ENCODE data around the gene FMN2. TPM values are rescaled to one million over a fixed set of nuclear protein-coding genes. Genes with fewer than 3 reads are reported as not detected.

FMN2 gene
- total RNA-seq, 2 experiments from 2014 or later: not detected

- ChIA-PET CTCF (interaction anchor here (1.3 to 2.8 kb wide), 2 partner anchors 21 to 30 kb away, joined by 3 to 8 read pairs; no protein-coding TSS in a partner anchor), POLR2A (no interaction called here)
- H3K9me3 Mint-ChIP-seq: peaks cover 1% of the 10 kb centered on the region
Observed at GRCh38 chr1:240128366-240128765, 36.7 kb downstream of the FMN2 start.

DNA sequence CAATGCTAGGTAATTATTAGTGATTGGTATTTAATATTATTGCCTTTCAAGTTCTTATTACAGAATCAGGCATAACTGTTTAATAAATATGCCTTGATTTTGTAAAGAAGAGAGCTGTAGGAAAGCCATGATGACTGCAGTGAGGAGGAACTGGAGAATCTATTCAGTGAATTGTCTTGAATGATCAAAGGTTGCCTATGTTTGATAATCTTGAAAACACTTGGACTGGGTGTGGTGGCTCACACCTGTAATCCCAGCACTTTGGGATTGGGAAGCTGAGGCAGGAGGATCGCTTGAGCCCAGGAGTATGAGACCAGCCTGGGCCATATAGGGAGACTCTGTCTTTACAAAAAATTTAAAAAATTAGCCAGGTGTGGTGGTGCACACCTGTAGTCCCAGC lies 42.4 kb downstream of the FMN2 start:
- ChIA-PET POLR2A (no interaction called here), CTCF (no interaction called here)
- Mint-ChIP-seq H3K27ac (no peak overlapping the region), H3K9me3 (no peaks in the 10 kb centered on the region), H3K4me1 (ENCODE audit: low read depth) (no peaks in the 10 kb centered on the region), H3K36me3 (ENCODE audit: low read depth) (no peaks in the 10 kb centered on the region), H3K4me3 (no peak overlapping the region), H3K27me3 (peaks cover 2% of the 10 kb centered on the region)
- ATAC-seq (no peak), DNase-seq (no peak)
- TF ChIP-seq, protein P1, sequence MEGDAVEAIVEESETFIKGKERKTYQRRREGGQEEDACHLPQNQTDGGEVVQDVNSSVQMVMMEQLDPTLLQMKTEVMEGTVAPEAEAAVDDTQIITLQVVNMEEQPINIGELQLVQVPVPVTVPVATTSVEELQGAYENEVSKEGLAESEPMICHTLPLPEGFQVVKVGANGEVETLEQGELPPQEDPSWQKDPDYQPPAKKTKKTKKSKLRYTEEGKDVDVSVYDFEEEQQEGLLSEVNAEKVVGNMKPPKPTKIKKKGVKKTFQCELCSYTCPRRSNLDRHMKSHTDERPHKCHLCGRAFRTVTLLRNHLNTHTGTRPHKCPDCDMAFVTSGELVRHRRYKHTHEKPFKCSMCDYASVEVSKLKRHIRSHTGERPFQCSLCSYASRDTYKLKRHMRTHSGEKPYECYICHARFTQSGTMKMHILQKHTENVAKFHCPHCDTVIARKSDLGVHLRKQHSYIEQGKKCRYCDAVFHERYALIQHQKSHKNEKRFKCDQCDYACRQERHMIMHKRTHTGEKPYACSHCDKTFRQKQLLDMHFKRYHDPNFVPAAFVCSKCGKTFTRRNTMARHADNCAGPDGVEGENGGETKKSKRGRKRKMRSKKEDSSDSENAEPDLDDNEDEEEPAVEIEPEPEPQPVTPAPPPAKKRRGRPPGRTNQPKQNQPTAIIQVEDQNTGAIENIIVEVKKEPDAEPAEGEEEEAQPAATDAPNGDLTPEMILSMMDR (IDR thresholded peaks at IDR 0.05): no peak
- intact Hi-C loops (cut with micrococcal nuclease): no loop called here

More at GRCh38 chr1:240128366-240128765, 36.7 kb downstream of the FMN2 start:
- ATAC-seq: no peak
- H3K4me3 Mint-ChIP-seq: no peak overlapping the region
- TF ChIP-seq, protein P1 (IDR thresholded peaks at IDR 0.05): no peak
- no peaks in the 10 kb centered on the region for H3K4me1 Mint-ChIP-seq (ENCODE audit: low read depth)
- DNase-seq: no peak
- no peaks in the 10 kb centered on the region for H3K27me3 Mint-ChIP-seq
- no peak overlapping the region for H3K27ac Mint-ChIP-seq
- H3K36me3 Mint-ChIP-seq (ENCODE audit: low read depth): no peaks in the 10 kb centered on the region
- intact Hi-C loops (cut with micrococcal nuclease): no loop called here

GRCh38 chr1:240134596-240134995 lies 42.9 kb downstream of the FMN2 start:
- peaks cover 2% of the 10 kb centered on the region for H3K27me3 Mint-ChIP-seq
- no peaks in the 10 kb centered on the region for H3K4me1 Mint-ChIP-seq (ENCODE audit: low read depth)
- TF ChIP-seq, protein P1 (IDR thresholded peaks at IDR 0.05): no peak
- H3K9me3 Mint-ChIP-seq: no peaks in the 10 kb centered on the region
- ATAC-seq (no peak), DNase-seq (no peak)
- H3K4me3 Mint-ChIP-seq: no peak overlapping the region
- ChIA-PET POLR2A (no interaction called here), CTCF (no interaction called here)
- intact Hi-C loops (cut with micrococcal nuclease): no loop called here
- no peak overlapping the region for H3K27ac Mint-ChIP-seq
- H3K36me3 Mint-ChIP-seq (ENCODE audit: low read depth): no peaks in the 10 kb centered on the region

- Mint-ChIP-seq H3K9me3 (no peaks in the 10 kb centered on the region), H3K36me3 (ENCODE audit: low read depth) (no peaks in the 10 kb centered on the region), H3K27ac (no peak overlapping the region), H3K4me3 (no peak overlapping the region), H3K4me1 (ENCODE audit: low read depth) (no peaks in the 10 kb centered on the region), H3K27me3 (peaks cover 2% of the 10 kb centered on the region)
- CTCF ChIA-PET: interaction anchor here (1.2 kb wide), 1 partner anchor 9 kb away, joined by 3 read pairs; no protein-coding TSS in a partner anchor
- no peak for ATAC-seq
- intact Hi-C loops (cut with micrococcal nuclease): no loop called here
- POLR2A ChIA-PET: interaction anchor here (0.6 kb wide), 1 partner anchor 1294 kb away, joined by 3 read pairs; no protein-coding TSS in a partner anchor
- TF ChIP-seq, protein P1 (IDR thresholded peaks at IDR 0.05): no peak
- no peak for DNase-seq
Observed at GRCh38 chr1:240136402-240136801, 44.7 kb downstream of the FMN2 start.

GRCh38 chr1:240138867-240139266 lies 47.2 kb downstream of the FMN2 start:
- no peak for DNase-seq
- Mint-ChIP-seq H3K4me3 (no peak overlapping the region), H3K27me3 (peaks cover 2% of the 10 kb centered on the region), H3K9me3 (no peaks in the 10 kb centered on the region), H3K36me3 (ENCODE audit: low read depth) (no peaks in the 10 kb centered on the region), H3K27ac (no peak overlapping the region), H3K4me1 (ENCODE audit: low read depth) (no peaks in the 10 kb centered on the region)
- CTCF ChIA-PET: interaction anchor here (0.9 kb wide), 1 partner anchor 13 kb away, joined by 3 read pairs; no protein-coding TSS in a partner anchor
- POLR2A ChIA-PET: no interaction called here
- TF ChIP-seq, protein P1 (IDR thresholded peaks at IDR 0.05): no peak
- no peak for ATAC-seq
- intact Hi-C loops (cut with micrococcal nuclease): no loop called here
